C4-2B (cell line): ENCODE data around the gene IQGAP2.

Source experiments
- CTCF ChIP-seq: fragments of 450-650 bp; conservative IDR thresholded peaks from 2 replicates; pipeline ENCODE4 v1.5.1; 2017; ENCODE audit warnings: mild to moderate bottlenecking
- ZFX ChIP-seq: fragments of 450-650 bp; IDR thresholded peaks from 2 replicates; pipeline ENCODE4 v1.6.1; 2017

GRCh38 chr5:76474377-76474776 is 71.3 kb downstream of the IQGAP2 start:
- no peak for TF ChIP-seq CTCF
- no peak for TF ChIP-seq ZFX
